HCT116 (cell line): ENCODE results near the gene ARHGAP23. TPM values are rescaled to one million over a fixed set of nuclear protein-coding genes. Genes with fewer than 3 reads are reported as not detected.

Experiments
- ATAC-seq: fragments of 200-7000 bp; cut with Tn5 transposase; 2 replicates; pipeline ENCODE4 v1.9.1; 2020; ENCODE audit warnings: mild to moderate bottlenecking, moderate library complexity
- BruUV-seq: library from RNA; stranded (reverse); fragments of 400-500 nt; replicated peaks from 2 replicates; lab custom pipeline; 2021; lab: Mats Ljungman, UMichigan
- CTCF ChIA-PET: fragments of 300-600 bp; sonication (Branson Sonifier 250); formaldehyde crosslinking; loops from one replicate; lab custom pipeline; 2021; ENCODE audit warnings: antibody characterized with exemption; lab: Charles Lee
- POLR2A ChIA-PET: fragments of 300-600, 350-600 bp; sonication (Branson Sonifier 250); formaldehyde crosslinking; loops from one replicate; lab custom pipeline; 2021; ENCODE audit warnings: antibody characterized with exemption; lab: Charles Lee
- RAD21 ChIA-PET, 2 experiments: fragments of 300-600 bp; sonication (Branson Sonifier 250); formaldehyde crosslinking; loops; one replicate each; lab custom pipeline; 2023; ENCODE audit warnings: low total read pairs in 2 of 2; ENCODE audit not compliant: uncharacterized antibody in 2 of 2, unreplicated experiment in 2 of 2, low non-redundant PET in 1 of 2; lab: Charles Lee
- DNase-seq: peaks from one replicate; pipeline ENCODE4 v3.0.0-alpha.2; 2010; ENCODE audit warnings: low read depth, low spot score
- H2AFZ ChIP-seq: fragments of 200-600 bp; shearing (Covaris generic), sonication (generic); 2 replicates; pipeline ENCODE4 v1.6.1; 2017; ENCODE audit warnings: low read depth, mixed run types, mixed read lengths, antibody characterized with exemption, low read length; ENCODE audit not compliant: poor library complexity, severe bottlenecking
- H3K27ac ChIP-seq: 2 replicates; pipeline ENCODE4 v1.5.1; 2012; ENCODE audit warnings: low read depth, low read length
- H3K27me3 ChIP-seq: fragments of 200-600 bp; sonication (generic); 2 replicates; pipeline ENCODE4 v1.6.1; 2016; ENCODE audit warnings: mixed run types, low read length, mixed read lengths; ENCODE audit not compliant: insufficient read depth
- H3K36me3 ChIP-seq, 2 experiments: fragments of 200-500 bp in 1 of 2; fragments of 200-600 bp in 1 of 2; sonication (Bioruptor generic) in 1 of 2; sonication (generic) in 1 of 2; 2 replicates each; pipeline versions ENCODE4 v1.5.1 to v1.6.1; 2014 to 2016; ENCODE audit warnings: low read length in 2 of 2, inconsistent platforms in 1 of 2, mixed read lengths in 1 of 2, mixed run types in 1 of 2; ENCODE audit not compliant: insufficient read depth in 2 of 2, control insufficient read depth in 1 of 2
- H3K4me1 ChIP-seq, 2 experiments: fragments of 200-600 bp in 1 of 2; sonication (generic) in 1 of 2; 2 replicates each; pipeline versions ENCODE4 v1.5.1 to v1.6.1; 2012 to 2017; ENCODE audit warnings: low read length in 2 of 2, inconsistent platforms in 1 of 2, mild to moderate bottlenecking in 1 of 2, mixed read lengths in 1 of 2, mixed run types in 1 of 2, moderate library complexity in 1 of 2; ENCODE audit not compliant: insufficient read depth in 2 of 2, control insufficient read depth in 1 of 2
- H3K4me2 ChIP-seq: fragments of 200-600 bp; sonication (generic); 2 replicates; pipeline ENCODE4 v1.6.1; 2017; ENCODE audit warnings: mixed run types, low read length, mixed read lengths
- H3K4me3 ChIP-seq, 2 experiments: fragments of 200-600 bp in 1 of 2; sonication (generic) in 1 of 2; replicated peaks in 1 of 2; 2 replicates each; pipeline ENCODE4 v1.5.1; 2011 to 2016; ENCODE audit warnings: low read length in 2 of 2, control low read depth in 1 of 2, low read depth in 1 of 2, mild to moderate bottlenecking in 1 of 2, mixed read lengths in 1 of 2, mixed run types in 1 of 2
- H3K79me2 ChIP-seq: fragments of 200-600 bp; sonication (generic); 2 replicates; pipeline ENCODE4 v1.6.1; 2017; ENCODE audit warnings: mild to moderate bottlenecking, mixed run types, low read length, moderate library complexity, mixed read lengths; ENCODE audit not compliant: insufficient read depth
- H3K9ac ChIP-seq: fragments of 200-600 bp; sonication (generic); 2 replicates; pipeline ENCODE4 v1.6.1; 2016; ENCODE audit warnings: low read length, mixed read lengths
- H3K9me2 ChIP-seq: fragments of 200-600 bp; sonication (generic), shearing (Covaris generic); 2 replicates; pipeline ENCODE4 v1.6.1; 2017; ENCODE audit warnings: mixed run types, mild to moderate bottlenecking, moderate library complexity; ENCODE audit not compliant: insufficient read depth
- H3K9me3 ChIP-seq, 2 experiments: fragments of 200-500 bp in 1 of 2; fragments of 200-600 bp in 1 of 2; sonication (Bioruptor generic) in 1 of 2; sonication (generic) in 1 of 2; 2 replicates each; pipeline ENCODE4 v1.6.1; 2014 to 2017; ENCODE audit warnings: low read length in 2 of 2, mixed read lengths in 2 of 2, inconsistent platforms in 1 of 2, low read depth in 1 of 2, mild to moderate bottlenecking in 1 of 2, mixed run types in 1 of 2, moderate library complexity in 1 of 2; ENCODE audit not compliant: control insufficient read depth in 1 of 2, insufficient read depth in 1 of 2
- H4K20me1 ChIP-seq: fragments of 200-600 bp; sonication (generic), shearing (Covaris generic); 2 replicates; pipeline ENCODE4 v1.6.1; 2017; ENCODE audit warnings: mixed run types, mild to moderate bottlenecking, moderate library complexity; ENCODE audit not compliant: insufficient read depth
- EGR1 ChIP-seq: IDR thresholded peaks from 2 replicates; pipeline ENCODE4 v1.6.1; 2012; ENCODE audit warnings: low read depth
- RAD21 ChIP-seq: IDR thresholded peaks from 2 replicates; pipeline ENCODE4 v1.6.1; 2012; ENCODE audit warnings: low read depth, mild to moderate bottlenecking
- SRF ChIP-seq: IDR thresholded peaks from 2 replicates; pipeline ENCODE4 v1.6.1; 2012; ENCODE audit warnings: low read depth
- intact Hi-C: fragments of 100-400 bp; cut with micrococcal nuclease; formaldehyde crosslinking; loops from 2 replicates; pipeline ENCODE4 v1.10.0; 2022
- total RNA-seq: library from RNA; stranded (reverse); gene quantifications from one replicate; pipeline ENCODE4 v1.2.1, GENCODE V29; 2021; ENCODE audit not compliant: unreplicated experiment
- TF ChIP-seq, protein P1 (sequence below), 3 experiments: fragments of 200-600 bp in 1 of 3; sonication (generic) in 1 of 3; IDR thresholded peaks in 2 of 3; conservative IDR thresholded peaks in 1 of 3; 2 replicates each; pipeline ENCODE4 v1.5.1; 2012 to 2017; ENCODE audit warnings: low read depth in 2 of 3, low read length in 2 of 3, antibody characterized with exemption in 1 of 3, borderline replicate concordance in 1 of 3, control low read depth in 1 of 3, mild to moderate bottlenecking in 1 of 3, mixed read lengths in 1 of 3, mixed run types in 1 of 3, moderate library complexity in 1 of 3; ENCODE audit not compliant: insufficient read depth in 1 of 3

The ARHGAP23 gene
- total RNA-seq, 1 experiment from 2014 or later = 41.0 TPM

GRCh38 chr17:38508570-38508950 lies 80.3 kb downstream of the ARHGAP23 start:
- no TSS peak for BruUV-seq
- H2AFZ ChIP-seq = no peak overlapping the region
- no peaks in the 10 kb centered on the region for H3K9me2 ChIP-seq
- peaks cover 0 to 22% of the 10 kb centered on the region in 2 experiments; a peak in 2 of 4 replicates for H3K4me1 ChIP-seq
- no peaks in the 10 kb centered on the region for H3K27me3 ChIP-seq
- no peak overlapping the region for H3K9ac ChIP-seq
- POLR2A ChIA-PET = no interaction called here
- no peaks in the 10 kb centered on the region for H3K79me2 ChIP-seq
- H4K20me1 ChIP-seq = no peaks in the 10 kb centered on the region
- no peak overlapping the region for H3K4me3 ChIP-seq
- H3K9me3 ChIP-seq = no peaks in the 10 kb centered on the region
- intact Hi-C loops = loop anchor here (5.0 kb wide), 1 partner anchor 159 kb away; no protein-coding TSS in a partner anchor
- RAD21 ChIA-PET = no interaction called here
- no peak for TF ChIP-seq EGR1
- TF ChIP-seq, all 23 proteins: peak for 0
- DNase-seq = no peak
- CTCF ChIA-PET = interaction anchor here (1.3 to 2.6 kb wide), 4 partner anchors 50 to 159 kb away, joined by 3 to 13 read pairs (median 8); no protein-coding TSS in a partner anchor
- Histone ChIP-seq H3K4me2 (no peak overlapping the region), H3K36me3 (no peaks in the 10 kb centered on the region), H3K27ac (no peak overlapping the region)
- ATAC-seq = peak; percentile 3; the same call in 1 of the 2 replicates

- H3K36me3 ChIP-seq = no peaks in the 10 kb centered on the region
- DNase-seq (peak; percentile 65), ATAC-seq (peak; percentile 89)
- no peaks in the 10 kb centered on the region for H3K9me3 ChIP-seq
- no peaks in the 10 kb centered on the region for H4K20me1 ChIP-seq
- H3K4me2 ChIP-seq = no peak overlapping the region
- no TSS peak for BruUV-seq
- no peak overlapping the region for H2AFZ ChIP-seq
- H3K4me3 ChIP-seq = no peak overlapping the region
- ChIA-PET CTCF (interaction anchor here (0.8 to 2.6 kb wide), 6 partner anchors 14 to 158 kb away, joined by 3 to 13 read pairs (median 6); no protein-coding TSS in a partner anchor), RAD21 (interaction anchor here in 1 of 2 experiments (1.1 kb wide), 1 partner anchor 85 kb away, joined by 3 read pairs; no protein-coding TSS in a partner anchor), POLR2A (interaction anchor here (0.6 kb wide), 1 partner anchor 470 kb away, joined by 3 read pairs; no protein-coding TSS in a partner anchor)
- no peak overlapping the region for H3K27ac ChIP-seq
- no peaks in the 10 kb centered on the region for H3K79me2 ChIP-seq
- H3K9me2 ChIP-seq = no peaks in the 10 kb centered on the region
- H3K4me1 ChIP-seq = peaks cover 0 to 22% of the 10 kb centered on the region in 2 experiments; a peak in 2 of 4 replicates
- TF ChIP-seq SRF = no peak
- TF ChIP-seq, protein P1, sequence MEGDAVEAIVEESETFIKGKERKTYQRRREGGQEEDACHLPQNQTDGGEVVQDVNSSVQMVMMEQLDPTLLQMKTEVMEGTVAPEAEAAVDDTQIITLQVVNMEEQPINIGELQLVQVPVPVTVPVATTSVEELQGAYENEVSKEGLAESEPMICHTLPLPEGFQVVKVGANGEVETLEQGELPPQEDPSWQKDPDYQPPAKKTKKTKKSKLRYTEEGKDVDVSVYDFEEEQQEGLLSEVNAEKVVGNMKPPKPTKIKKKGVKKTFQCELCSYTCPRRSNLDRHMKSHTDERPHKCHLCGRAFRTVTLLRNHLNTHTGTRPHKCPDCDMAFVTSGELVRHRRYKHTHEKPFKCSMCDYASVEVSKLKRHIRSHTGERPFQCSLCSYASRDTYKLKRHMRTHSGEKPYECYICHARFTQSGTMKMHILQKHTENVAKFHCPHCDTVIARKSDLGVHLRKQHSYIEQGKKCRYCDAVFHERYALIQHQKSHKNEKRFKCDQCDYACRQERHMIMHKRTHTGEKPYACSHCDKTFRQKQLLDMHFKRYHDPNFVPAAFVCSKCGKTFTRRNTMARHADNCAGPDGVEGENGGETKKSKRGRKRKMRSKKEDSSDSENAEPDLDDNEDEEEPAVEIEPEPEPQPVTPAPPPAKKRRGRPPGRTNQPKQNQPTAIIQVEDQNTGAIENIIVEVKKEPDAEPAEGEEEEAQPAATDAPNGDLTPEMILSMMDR (IDR thresholded peaks at IDR 0.05 in 2 of 3, conservative IDR thresholded peaks at IDR 0.05 in 1 of 3; ENCODE audit: borderline replicate concordance in 1 of 3, insufficient read depth in 1 of 3, low read depth in 2 of 3, low read length in 2 of 3) = peak; percentile 53 to 91 (median 81); a peak in 5 of 6 replicates
- peak; percentile 52 for TF ChIP-seq RAD21
- no peaks in the 10 kb centered on the region for H3K27me3 ChIP-seq
- intact Hi-C loops = loop anchor here (5.0 kb wide), 1 partner anchor 158 kb away; no protein-coding TSS in a partner anchor
- no peak overlapping the region for H3K9ac ChIP-seq
These were observed 80.9 kb downstream of the ARHGAP23 start for GRCh38 chr17:38508954-38509771.
